GM23338 (cell line): Measurements from ENCODE around the gene C20orf204.

ENCODE experiments used
- CTCF ChIP-seq, 2 experiments: fragments of 200-600 bp in 1 of 2; sonication (generic) in 1 of 2; conservative IDR thresholded peaks; 2 replicates each; pipeline versions ENCODE4 v1.5.1 to v1.6.1; 2016 to 2017; ENCODE audit warnings: antibody characterized with exemption in 2 of 2, low read depth in 2 of 2, mild to moderate bottlenecking in 2 of 2, moderate library complexity in 1 of 2
- POLR2AphosphoS5 ChIP-seq: IDR thresholded peaks from 2 replicates; pipeline ENCODE4 v1.6.1; 2016; ENCODE audit warnings: antibody characterized with exemption, low read depth
- ZNF114 ChIP-seq: fragments of 250-450 bp; sonication (Bioruptor Pico); IDR thresholded peaks from 2 replicates; pipeline ENCODE4 v1.5.0; 2020; ENCODE audit warnings: mild to moderate bottlenecking, moderate library complexity

- TF ChIP-seq CTCF (conservative IDR thresholded peaks at IDR 0.05; ENCODE audit: low read depth in 2 of 2) (no peak), POLR2AphosphoS5 (no peak), ZNF114 (CRISPR knock-in tag) (no peak)
Measured at GRCh38 chr20:64022671-64023360, 13.2 kb upstream of the C20orf204 start.
